Suppressor macrophage (primary cell): ENCODE data around the gene DAZAP1.

ENCODE experiments used
- DNase-seq, 4 experiments: peaks; one replicate each; pipeline ENCODE4 v3.0.0-alpha.2; 2020 to 2022

DAZAP1 gene

DNA sequence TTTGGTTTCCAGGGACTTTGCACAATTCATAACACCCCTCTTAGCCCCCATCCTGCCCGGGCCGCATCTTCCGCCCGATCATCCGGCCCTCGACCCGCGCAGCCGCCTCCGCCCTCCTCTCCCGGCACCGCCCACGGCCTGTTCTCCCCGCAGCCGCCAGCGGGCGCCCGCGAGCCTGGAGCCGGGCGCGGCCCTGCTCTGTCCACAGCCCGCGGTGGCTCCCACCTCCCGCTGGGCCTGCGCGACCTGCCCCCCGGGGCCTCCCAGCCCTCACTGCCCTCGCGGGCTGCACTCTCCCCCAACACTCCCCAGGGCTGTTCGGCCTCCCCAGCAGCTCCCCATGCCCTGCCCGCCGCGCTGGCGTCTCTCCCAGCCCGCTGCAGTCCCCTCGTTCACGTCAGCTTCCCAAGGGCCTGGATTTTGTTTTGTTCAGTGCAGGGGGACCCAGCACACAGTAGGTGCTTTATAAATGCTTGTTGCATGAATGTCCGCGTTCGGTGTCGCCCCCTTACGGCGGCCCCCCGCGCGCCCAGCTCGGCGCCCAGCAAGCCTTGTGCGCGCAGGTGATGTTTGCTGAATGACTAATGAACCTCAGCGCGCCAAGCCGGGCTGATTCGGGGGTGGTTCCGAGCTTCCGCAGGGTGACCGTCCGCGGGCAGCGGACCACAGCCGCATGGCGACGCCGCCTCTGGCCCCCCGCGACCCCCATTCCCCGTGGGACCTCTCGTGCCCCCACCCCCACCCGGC, 38.0 kb downstream of the DAZAP1 start:
- DNase-seq: peak; percentile 71 to 90 (median 88)

- DNase-seq: peak in 1 of 4 experiments; percentile 24
Observed at GRCh38 chr19:1445932-1446712, 38.7 kb downstream of the DAZAP1 start.

DNA sequence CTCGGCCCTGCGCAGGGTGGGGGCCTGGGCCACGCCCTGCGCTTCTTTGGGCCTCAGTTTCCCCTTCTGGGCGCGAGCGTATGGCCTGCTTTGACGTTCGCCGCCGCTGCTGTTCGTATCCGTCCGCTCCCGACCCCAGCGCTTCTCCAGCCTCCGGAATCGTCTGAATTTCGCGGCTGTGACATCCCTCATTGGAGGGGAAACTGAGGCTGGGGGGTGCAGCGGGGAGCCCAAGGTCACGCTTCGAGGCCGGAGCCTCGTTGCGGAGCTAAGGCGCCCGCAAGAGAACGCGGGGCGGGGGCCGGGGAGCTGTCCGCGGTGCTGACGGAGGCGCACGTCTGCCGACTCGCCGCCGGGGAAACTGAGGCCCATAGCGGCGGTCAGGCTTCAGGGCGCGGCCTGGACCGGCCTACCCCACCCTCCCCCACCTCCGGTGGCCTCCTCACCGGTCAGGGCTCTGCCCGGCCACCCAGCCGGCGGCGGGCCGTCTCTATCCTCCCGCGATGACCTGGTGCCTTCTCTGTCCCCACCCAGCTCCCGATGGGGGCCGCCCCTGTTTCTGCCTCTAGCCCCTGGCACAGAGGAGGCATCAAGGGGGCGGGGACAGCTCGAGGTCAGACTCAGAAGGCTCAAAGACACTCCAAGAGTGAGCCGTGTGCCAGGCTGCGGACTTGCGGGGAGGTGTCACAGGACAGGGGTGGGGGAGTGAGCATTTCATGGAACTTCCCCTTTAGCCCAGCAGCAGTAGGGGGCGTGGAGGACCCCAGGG, 39.5 kb downstream of the DAZAP1 start:
- DNase-seq: peak in 3 of 4 experiments; percentile 22 to 48 (median 34)

GRCh38 chr19:1447504-1447903, 40.1 kb downstream of the DAZAP1 start:
- DNase-seq: no peak

GRCh38 chr19:1447944-1448343, 40.6 kb downstream of the DAZAP1 start:
- DNase-seq: no peak

GRCh38 chr19:1449467-1450442, 42.4 kb downstream of the DAZAP1 start, which contains the start of gene APC2:
Gene APC2 (plus strand): TSS chr19:1450121. CDS start chr19:1453002, 2,881 bp downstream.
- peak in 1 of 4 experiments; percentile 46 for DNase-seq

- DNase-seq: no peak
Observed at GRCh38 chr19:1450735-1451731, 43.6 kb downstream of the DAZAP1 start.

DNA sequence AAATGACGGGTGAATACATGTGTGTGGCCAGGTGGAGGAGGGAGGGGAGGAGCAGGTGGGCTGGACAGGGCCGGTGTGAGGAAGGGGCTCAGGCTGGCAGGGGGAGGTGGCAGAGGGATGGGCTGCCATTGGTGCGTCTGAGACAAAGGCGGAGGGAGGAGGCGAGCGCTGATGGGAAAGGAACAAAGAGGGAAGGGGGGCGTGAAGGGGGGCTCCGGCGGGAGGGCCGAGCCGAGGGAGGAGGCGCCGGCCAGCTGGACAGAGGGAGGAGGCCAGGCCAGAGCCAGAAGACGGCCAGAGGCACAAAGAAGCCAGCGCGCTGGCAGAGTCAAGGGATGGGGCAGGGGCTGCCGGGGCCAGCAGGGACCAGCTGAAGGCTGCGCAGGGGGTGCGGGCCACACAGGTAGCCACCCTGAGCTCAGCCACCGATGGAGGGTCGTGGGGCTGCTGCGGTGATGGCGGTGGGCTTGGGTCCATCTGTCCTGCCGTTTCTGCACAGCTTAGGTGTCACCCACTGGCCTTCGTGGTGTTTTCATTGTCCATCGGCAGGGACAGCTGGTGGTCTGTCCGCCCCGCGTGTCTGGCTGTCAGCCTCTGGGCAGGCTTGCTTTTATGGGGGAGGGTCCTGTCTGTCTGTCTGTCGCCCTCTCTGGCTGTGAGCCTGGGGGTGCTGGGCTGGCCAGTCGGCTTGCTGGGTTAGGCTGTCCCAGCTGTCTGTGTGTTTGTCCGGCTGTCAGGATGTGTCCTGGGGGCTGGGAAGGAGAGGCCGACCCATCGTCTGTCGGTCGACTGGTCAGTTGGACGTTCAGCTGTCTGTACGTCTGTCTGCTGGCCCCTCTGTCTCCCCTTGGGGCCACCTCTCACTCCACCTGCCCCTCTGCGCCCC, 44.8 kb downstream of the DAZAP1 start:
- no peak for DNase-seq

DNA sequence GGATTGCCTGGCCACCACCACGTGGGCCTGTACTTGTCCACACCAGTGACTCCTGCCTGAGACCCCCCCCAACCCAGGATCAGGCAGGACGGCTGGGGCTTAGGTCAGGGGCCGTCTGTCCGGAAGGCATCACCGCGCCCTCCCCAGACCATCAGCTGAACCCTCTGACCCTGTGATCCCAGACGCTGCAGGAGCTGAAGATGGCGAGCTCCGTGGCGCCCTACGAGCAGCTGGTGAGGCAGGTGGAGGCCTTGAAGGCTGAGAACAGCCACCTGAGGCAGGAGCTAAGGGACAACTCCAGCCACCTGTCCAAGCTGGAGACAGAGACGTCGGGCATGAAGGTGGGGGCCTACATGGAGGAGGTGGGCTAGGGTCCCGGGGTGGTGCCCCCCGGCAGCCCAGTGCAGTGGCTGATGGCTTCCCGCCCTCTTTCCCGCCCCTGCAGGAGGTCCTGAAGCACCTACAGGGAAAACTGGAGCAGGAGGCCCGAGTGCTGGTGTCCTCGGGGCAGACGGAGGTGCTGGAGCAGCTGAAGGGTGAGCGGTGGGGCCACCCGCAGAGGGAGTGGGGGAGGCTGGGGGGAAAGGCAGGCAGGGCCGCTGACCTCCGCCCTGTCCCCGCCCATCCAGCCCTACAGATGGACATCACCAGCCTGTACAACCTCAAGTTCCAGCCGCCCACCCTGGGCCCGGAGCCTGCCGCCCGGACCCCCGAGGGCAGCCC, 45.6 kb downstream of the DAZAP1 start:
- no peak for DNase-seq

DNA sequence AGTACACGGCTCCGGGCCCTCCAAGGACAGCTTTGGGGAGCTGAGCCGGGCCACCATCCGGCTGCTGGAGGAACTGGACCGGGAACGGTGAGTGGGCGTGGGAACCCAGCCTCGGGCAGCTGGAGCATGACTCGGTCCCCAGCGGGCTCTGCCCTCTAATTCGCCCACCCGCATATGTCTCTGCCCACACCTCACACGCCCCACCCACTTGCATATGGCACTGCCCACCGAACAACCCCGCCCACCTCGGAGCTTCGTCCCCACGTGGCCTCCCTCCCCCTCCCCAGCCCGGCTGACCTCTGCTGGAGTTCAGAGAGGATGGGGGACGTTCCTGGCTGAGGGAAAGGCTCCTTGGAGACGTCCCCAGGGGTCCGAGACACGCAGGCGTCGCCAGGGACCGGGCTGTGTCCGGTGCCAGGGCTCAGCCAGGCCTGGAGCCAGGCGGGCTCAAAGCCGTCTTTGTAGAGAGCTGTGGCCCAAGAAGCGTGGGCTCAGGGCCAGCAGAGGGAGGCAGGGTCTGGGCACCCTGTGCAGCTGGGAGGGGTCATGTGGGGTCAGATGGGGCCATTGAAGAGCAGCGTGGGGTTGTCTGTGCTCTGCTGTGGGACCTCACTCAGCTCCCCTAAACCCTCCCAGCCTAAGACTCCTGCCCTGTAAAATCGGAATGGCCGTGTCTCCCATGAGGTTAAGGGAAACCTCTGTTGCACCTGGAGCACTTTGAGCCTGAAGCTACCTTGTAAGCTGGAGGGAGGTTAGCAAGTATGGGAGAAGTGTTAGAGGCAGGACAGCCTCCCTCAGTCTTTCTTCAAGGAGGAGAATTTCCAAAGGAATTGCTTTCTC, 46.4 kb downstream of the DAZAP1 start:
- DNase-seq: peak; percentile 23 to 56 (median 43)

- no peak for DNase-seq
Observed at GRCh38 chr19:1455002-1455335, 47.6 kb downstream of the DAZAP1 start.

- peak; percentile 51 to 70 (median 60) for DNase-seq
Observed at GRCh38 chr19:1455336-1456120, 48.1 kb downstream of the DAZAP1 start.

DNA sequence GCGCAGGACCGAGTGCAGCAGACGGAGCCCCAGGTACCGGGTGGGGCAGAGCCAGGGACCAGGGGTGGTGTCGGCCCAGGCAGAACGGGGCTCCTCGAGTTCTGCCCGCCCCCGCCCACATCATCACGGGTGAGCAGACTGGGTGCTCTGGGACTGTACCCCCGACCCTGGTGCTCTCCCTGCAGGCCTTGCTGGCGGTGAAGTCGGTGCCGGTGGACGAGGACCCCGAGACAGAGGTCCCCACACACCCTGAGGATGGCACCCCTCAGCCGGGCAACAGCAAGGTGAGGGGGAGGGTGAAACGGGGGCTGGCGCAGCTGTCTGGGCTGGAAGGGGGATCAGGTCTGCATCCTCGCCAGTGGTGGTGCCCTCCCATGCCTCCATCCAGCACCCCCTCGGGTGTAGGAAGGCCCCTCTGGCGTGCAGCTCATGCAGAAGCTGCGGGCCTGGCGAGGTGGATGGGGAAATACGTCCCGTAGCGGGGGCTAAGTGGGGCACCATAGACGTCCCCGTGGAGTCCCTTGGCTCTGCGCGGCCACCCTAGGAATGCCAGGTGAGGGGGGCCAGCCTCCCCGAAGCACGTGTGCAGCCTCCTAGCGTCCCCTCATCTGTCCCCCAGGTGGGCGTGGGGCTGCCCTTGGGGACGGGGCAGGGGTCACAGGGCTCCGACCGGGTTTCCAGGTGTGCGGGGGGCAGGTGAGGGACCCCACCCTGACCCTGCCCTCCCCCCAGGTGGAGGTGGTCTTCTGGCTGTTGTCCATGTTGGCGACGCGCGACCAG, 48.9 kb downstream of the DAZAP1 start:
- DNase-seq: no peak

DNA sequence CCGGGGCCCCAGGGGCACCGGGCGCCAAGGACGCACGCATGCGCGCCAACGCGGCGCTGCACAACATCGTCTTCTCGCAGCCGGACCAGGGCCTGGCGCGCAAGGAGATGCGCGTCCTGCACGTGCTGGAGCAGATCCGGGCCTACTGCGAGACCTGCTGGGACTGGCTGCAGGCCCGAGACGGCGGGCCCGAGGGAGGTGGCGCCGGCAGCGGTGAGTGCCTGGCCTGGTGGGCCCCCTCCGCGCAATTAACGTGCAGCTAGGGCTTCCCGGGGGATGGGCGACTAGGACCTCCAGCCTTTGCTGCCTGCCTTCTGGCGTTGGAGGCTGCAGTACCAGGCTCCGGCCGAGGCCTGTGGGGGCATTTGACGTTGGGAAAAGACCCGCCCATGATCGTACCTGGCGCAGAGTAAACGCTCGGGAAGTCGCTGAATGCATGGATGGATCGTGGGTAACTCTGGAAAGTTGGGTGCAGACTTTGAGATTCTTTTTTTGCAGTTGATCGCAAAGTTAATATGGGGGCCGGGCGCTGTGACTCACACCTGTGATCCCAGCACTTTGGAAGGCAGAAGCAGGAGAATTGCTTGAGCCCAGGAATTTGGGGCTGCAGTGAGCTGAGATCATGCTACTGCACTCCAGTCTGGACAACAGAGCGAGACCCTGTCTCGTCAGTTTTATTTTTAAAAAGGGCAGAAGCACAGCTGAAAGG, 49.8 kb downstream of the DAZAP1 start:
- DNase-seq: no peak

DNA sequence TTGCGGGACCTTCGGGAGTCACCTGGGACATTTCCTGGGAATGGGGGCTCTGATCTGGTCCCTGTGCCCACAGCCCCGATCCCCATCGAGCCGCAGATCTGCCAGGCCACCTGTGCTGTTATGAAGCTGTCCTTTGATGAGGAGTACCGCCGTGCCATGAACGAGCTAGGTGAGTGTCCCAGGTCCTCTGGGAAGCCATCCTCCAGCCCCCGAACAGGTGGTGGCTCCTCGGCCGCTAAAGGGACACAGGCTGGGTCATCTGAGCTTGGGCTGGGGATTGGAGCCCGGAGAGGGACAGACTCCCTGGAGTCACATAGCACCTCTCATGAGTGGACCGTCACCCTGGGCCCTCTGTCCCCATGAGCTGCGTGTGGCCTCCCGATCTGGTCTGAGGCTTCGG, 50.5 kb downstream of the DAZAP1 start:
- DNase-seq: no peak

DNA sequence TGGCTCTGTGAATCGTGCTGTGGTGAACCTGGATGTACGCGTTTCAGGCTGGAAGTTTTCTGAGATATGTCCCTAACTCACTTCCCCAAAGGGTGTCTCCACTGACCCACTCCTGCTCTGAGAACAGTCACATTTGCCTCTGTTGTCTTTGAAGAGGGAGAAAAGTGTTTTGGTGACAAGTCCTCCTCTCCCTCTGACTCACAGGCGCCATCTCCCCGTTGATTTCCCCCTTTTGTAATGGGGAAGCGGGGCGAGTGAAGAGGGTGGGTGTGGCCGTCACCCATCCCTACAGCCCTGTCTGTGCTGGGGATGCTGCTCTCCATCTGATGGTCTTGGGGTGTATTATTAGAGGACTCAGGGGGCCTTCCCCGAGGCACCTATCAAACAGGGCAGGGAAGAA, 52.1 kb downstream of the DAZAP1 start:
- DNase-seq: peak; percentile 66 to 80 (median 70)
